ENCODE data around the gene LRRC36. TPM values are rescaled to one million over a fixed set of nuclear protein-coding genes. Genes with fewer than 3 reads are reported as not detected.

Gene LRRC36
- total and polyA plus RNA-seq, 10 of the 15 experiments (the other 5 are each of a cell fraction or from before 2014, with no cell fraction given): 0.45 to 2.0 (median 0.75) TPM; not detected in 1

DNA sequence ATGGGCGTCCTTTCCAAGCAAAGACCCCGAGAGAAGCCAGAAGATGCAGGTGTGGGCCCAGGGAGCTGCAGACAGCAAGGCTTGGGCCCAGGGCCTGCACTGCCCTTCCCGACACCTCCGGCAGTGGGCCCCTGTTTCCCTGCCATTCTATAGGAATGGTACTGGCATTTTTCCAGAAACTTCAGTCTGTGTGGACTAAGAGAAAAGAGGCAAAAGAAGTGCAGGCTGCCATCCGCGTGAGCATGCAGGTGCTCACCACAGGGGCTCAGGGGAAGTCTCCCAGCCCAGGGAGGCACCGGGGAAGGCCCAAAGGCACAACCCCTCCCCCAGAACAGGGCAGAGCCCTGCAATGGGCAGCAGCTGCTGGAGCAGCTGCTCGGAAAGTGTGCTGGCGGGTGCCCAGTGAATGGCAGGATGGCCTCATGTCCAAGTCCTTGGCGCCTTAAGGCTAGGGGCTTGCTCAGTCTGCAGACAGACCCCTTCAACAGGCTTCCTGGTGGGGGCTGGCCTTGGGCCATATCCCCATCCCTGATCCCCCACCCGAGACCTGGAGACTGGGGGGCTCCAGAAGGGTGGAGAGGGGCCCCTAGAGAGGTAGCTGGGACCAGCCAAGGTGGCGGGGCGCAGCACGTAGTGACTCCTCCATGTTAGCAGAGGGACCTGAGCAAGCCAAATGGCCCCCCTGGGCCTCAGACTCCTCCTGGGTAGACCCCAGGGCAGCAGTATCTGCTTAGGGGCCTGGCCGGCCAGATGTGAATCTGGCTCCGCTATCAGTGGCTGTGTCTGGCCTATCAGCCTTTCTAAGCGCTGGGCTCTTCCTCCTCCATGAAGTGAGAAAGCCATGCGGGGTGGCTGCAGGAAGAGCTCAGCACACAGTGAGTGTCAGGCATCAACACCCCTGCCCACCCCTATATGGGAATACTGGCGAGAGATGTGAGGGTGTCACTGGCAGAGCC lies 73.4 kb downstream of the LRRC36 start:
- no peak for ATAC-seq
- WGBS (ENCODE audit: insufficient coverage, insufficient replicate concordance, low lambda C conversion rate, missing lambda C conversion rate): 65% methylated on average over 19 of the region's 19 CpGs
- Histone ChIP-seq H3K36me3 (ENCODE audit: control insufficient read depth in 2 of 2, insufficient read depth in 2 of 2, low read length in 1 of 2) (no peaks in the 10 kb centered on the region), H3K27me3 (replicated peaks in 1 of 2; ENCODE audit: control insufficient read depth in 2 of 2, insufficient read depth in 2 of 2, low read length in 1 of 2) (peaks cover 1 to 3% of the 10 kb centered on the region in 2 experiments; a peak in 3 of 4 replicates), H3K4me3 (no peak overlapping the region), H3K79me2 (ENCODE audit: control insufficient read depth, insufficient read depth, low read length) (no peaks in the 10 kb centered on the region), H4K20me1 (ENCODE audit: control insufficient read depth, insufficient read depth) (no peaks in the 10 kb centered on the region), H3K9ac (ENCODE audit: control insufficient read depth, insufficient read depth, low read length) (no peak overlapping the region), H3K4me2 (ENCODE audit: control insufficient read depth, insufficient read depth) (no peak overlapping the region), H3K27ac (ENCODE audit: control insufficient read depth, insufficient read depth) (no peak overlapping the region), H3K4me1 (ENCODE audit: control insufficient read depth, insufficient read depth, low read length) (no peaks in the 10 kb centered on the region), H2AFZ (ENCODE audit: control insufficient read depth, low read depth, low read length) (no peak overlapping the region), H3K9me3 (replicated peaks; ENCODE audit: control insufficient read depth, insufficient read depth, low read length) (no peaks in the 10 kb centered on the region)
- in situ Hi-C loops (cut with MboI): loop anchor here (25.0 kb wide), 1 partner anchor 413 kb away; the partner anchor contains the start of gene CES4A
- BruUV-seq (replicated peaks): no TSS peak
- FAIRE-seq: no peak
- SMC1A ChIA-PET (ENCODE audit: uncharacterized antibody, unreplicated experiment): interaction anchor here (1.9 kb wide), 1 partner anchor 139 kb away, joined by 5 read pairs; no protein-coding TSS in a partner anchor
- POLR2A ChIA-PET: no interaction called here
- CTCF ChIA-PET: interaction anchor here (0.5 to 1.5 kb wide), 20 partner anchors 11 to 739 kb away, joined by 3 to 14 read pairs (median 4); partner anchors contain the start of gene LRRC36
- DNase-seq (ENCODE audit: low read depth, low spot score): no peak
- intact Hi-C loops (cut with micrococcal nuclease; ENCODE audit: unreplicated experiment): loop anchor here (5.0 kb wide), 1 partner anchor 123 kb away; the partner anchor contains the start of gene PLEKHG4
- TF ChIP-seq FOS (IDR thresholded peaks at IDR 0.05; ENCODE audit: borderline replicate concordance, extremely low read depth, insufficient read length) (no peak), USF1 (IDR thresholded peaks at IDR 0.05; ENCODE audit: borderline replicate concordance, extremely low read length, insufficient read depth, low read depth, low read length) (no peak), FOXK2 (IDR thresholded peaks at IDR 0.05) (no peak), BACH1 (IDR thresholded peaks at IDR 0.05; ENCODE audit: borderline replicate concordance) (no peak), IKZF2 (IDR thresholded peaks at IDR 0.05) (no peak), RAD51 (IDR thresholded peaks at IDR 0.05) (no peak), MTA3 (IDR thresholded peaks at IDR 0.05; ENCODE audit: borderline replicate concordance, low read length) (no peak), CBFB (IDR thresholded peaks at IDR 0.05; ENCODE audit: low read depth) (no peak), NR2C2 (IDR thresholded peaks at IDR 0.05; ENCODE audit: borderline replicate concordance, control insufficient read depth, insufficient read length, low read depth) (no peak), CHD2 (IDR thresholded peaks at IDR 0.05; ENCODE audit: borderline replicate concordance, low read depth, low read length) (no peak), ZNF217 (IDR thresholded peaks at IDR 0.05) (no peak), SPI1 (IDR thresholded peaks at IDR 0.05; ENCODE audit: borderline replicate concordance, insufficient read depth, low read depth, low read length) (no peak)
- RAD21 ChIA-PET (ENCODE audit: unreplicated experiment): interaction anchor here (0.6 to 2.2 kb wide), 9 partner anchors 11 to 153 kb away, joined by 3 to 19 read pairs (median 3); partner anchors contain the start of gene FHOD1
